Activated CD4-positive, alpha-beta T cell treated with anti-CD3 and anti-CD28 coated beads for 1 hour (primary cell): ENCODE data around the gene BNC1.
"Not testable (repeated sequence)": the region's sequence is repeated elsewhere in the genome, so short reads cannot be mapped to it uniquely, and the experiment has no call there.

ENCODE experiments used
- DNase-seq: peaks from one replicate; pipeline ENCODE4 v3.0.0-alpha.2; 2020

Gene BNC1

DNA sequence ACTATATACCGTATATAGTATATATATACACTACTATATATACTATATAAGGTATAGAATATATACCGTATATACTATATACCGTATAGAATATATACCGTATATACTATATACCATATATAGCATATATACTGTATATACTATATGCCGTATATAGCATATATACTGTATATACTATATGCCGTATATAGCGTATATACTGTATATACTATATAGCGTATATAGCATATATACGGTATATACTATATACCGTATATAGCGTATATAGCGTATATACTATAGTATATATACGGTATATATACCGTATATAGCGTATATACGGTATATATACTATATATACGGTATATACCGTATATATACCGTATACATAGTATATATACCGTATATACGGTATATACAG lies 54.2 kb downstream of the BNC1 start:
- DNase-seq: no peak

DNA sequence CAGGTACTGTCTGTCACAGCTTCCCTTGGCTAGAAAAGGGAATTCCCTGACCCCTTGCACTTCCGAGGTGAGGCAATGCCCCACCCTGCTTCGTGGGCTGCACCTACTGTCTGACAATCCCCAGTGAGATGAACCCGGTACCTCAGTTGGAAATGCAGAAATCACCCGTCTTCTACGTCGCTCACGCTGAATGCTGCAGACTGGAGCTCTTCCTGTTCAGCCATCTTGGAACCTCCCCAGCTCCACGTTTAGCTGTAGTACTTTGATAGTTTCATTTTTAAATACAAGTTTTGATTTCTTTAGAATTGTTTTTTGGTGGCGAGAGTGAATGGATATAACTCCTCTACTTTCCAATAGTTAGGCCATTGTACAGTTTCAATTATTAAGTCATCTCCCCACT lies 59.0 kb downstream of the BNC1 start:
- DNase-seq: no peak

DNA sequence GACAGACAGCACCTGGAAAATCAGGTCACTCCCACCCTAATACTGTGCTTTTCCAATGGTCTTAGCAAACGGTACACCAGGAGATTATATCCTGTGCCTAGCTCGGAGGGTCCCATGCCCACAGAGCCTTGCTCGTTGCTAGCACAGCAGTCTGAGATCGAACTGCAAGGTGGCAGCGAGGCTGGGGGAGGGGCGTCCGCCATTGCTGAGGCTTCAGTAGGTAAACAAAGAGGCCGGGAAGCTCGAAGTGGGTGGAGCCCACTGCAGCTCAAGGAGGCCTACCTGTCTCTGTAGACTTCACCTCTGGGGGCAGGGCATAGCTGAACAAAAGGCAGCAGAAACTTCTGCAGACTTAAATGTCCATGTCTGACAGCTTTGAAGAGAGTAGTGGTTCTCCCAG lies 62.7 kb downstream of the BNC1 start:
- DNase-seq: not testable (repeated sequence)

DNA sequence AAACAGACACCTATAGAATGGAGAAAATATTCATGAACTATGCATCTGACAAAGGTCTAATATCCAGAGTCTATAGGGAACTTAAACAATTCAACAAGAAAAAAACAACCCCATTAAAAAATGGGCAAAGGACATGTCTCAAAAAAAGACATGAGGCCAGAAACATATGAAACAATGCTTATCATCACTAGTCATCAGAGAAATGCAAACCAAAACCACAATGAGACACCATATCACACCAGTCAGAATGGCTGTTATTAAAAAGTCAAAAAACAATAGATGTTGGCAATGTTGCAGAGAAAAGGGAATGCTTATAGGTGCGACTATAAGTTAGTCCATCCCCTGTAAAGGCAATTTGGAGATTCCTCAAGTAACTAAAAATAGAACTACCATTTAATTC lies 65.4 kb downstream of the BNC1 start:
- no peak for DNase-seq

DNA sequence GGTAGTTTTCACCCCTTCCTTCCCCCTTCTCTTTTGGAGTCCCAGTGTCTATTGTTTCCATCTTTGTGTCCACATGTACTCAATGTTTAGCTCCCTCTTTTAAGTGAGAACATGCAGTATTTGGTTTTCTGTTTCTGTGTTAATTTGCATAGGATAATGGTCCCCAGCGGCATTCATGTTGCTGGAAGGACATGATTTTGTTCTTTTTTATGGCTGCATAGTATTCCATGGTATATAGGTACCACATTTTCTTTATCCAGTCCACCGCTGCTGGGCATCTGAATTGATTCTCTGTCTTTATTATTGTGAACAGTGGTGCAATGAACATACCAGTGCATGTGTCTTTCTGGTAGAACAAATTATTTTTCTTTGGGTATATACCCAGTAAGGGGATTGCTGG lies 69.2 kb downstream of the BNC1 start:
- DNase-seq: no peak

DNA sequence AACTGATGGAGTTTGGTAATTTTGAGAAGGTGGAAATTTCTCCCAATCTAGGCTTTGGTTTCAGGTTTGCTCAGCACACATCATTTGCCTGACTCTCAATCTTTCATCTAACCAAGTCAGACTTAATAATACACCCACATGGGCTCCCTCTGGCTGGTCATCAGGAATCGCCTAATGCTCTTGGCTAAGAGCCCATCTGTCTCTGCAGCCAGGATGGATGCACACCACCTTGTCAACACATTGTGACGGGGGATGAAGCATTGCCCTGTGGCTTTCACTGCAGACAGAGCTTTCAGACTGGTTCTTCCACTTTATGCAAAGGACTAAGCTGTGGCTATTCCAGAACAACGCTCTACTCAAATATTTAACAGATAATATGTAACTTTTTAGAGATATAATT lies 73.8 kb downstream of the BNC1 start:
- no peak for DNase-seq

DNA sequence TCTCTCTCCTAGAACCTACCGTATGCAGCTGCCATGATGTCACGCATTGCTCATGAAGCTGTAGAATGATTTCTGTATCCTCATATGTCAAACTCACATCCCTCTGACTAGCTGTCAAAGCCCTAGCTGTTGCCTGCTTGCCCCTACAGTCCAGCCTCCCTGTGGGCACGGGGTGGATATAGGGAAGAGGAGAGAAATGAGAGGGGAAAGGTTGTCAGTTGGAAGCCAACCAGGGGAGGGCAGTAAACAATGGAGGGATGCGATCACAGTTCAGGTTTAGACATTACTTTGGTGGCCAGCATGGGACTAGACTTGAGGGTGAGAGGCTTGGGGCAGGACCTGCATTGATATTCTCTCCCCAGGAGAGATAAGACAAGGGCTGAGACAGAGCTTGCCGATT lies 75.1 kb downstream of the BNC1 start:
- no peak for DNase-seq

DNA sequence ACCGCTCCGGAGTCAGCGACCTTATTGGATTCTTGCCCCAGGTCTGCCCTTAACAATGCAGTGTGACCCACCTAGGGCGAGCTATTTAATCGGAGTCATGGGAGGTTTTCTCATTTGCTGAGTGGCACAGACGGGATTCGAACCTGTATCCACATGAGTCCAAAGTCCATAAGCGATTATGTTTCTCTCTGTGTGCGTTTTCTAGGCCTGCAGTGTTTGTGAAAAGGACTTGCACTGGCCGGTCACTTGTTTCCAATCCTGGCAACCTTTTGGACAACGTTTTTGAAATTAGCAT lies 76.2 kb downstream of the BNC1 start:
- DNase-seq: no peak

DNA sequence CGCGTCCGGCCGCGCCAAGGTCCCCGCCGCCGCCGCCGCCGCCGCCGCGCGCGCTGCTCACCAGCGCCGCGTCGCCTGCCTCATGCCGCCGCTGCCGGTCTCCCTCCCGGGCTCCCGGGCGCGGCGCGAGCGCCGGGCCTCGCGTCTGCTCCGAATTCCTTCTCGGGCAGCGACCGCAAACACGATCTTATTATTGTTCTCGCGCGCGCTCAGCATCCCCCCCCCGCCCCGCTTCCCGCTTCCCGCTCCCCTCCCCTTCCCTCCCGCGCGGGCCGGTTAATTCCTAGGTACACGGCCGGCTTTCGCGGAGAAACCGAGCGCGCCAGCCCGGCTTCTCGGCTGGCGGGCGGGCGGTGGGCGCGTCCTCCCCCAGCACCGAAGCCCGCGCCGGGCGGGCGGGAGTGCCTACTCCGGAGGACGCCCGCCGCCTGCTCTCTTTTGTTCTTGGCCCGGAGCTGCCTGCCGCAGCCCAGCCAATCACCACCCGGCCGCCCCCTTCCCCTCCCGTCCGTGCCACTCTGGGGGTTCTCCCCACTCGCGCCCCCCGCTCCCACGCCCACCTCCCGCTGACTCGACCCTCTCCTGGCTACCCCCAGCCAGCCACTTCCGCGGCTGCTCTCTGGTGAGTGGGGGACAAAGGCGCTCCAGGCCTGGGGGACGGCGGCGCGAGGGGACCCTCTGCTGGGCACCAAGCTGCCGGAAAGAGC lies 76.7 kb downstream of the BNC1 start, which contains the start of gene HDGFL3:
HDGFL3 (minus strand) TSS at position 164 of the 707 bp plus-strand sequence. CDS start 409 bp downstream, outside the sequence.
- no peak for DNase-seq

DNA sequence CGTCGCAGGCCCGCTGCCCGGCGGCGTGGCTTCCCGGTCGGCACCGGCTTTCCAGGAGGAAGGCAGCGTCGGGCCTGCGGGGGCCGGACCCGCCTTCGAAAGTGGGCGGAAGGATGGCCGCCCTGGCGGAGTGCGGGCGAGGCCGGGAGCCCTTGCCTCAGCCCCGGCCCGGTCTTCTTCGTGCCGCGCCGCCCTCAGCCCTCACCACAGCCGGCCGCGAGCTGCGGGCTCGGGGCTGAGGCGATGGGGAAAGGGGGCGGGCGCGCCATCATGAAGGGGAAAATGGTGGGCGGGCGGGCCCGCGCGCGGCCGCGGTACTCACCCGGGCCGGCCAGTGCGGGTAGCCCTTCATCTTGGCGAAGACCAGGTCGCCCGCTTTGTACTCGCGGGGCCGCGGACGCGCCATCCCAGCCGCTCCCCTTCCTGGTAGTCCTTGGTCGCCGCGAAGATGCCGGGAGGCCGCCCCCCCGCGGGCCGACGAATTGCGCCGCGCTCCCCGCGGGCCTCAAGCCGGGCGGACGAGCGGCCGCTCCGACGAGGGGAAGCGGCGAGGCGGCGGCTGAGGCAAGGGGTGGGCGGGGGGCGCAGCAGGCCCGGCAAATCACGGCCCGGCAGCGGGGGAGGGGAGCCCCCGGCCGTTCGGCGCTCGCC lies 77.3 kb downstream of the BNC1 start:
- no peak for DNase-seq

DNA sequence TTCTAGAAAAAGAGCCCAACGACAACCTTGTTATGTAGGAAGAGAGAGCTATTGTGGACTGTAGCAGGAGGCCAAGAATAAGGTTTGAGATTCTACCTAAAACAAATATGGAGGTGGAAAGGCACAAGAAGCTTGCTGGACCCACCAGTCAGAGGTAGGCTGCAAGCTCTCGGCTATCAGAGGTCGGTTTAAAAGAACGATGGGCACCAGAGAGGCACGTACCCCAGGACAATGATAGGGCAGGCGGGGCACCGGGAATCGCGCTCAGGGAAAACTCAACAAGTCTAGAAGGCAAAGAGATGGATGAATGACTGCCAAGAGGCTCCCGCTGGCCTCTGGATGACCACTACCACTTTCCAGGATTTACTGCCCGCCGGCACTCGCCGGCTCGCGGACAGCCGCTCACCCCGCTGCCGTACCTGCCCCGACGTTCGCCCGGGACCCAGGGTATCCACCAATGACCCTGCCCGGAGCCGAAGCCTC lies 77.9 kb downstream of the BNC1 start:
- DNase-seq: no peak
